C1 segment of cervical spinal cord (tissue), 14 donors: ENCODE measurements around the gene SASH1.
"Not testable (repeated sequence)": the region's sequence is repeated elsewhere in the genome, so short reads cannot be mapped to it uniquely, and the experiment has no call there.

ENCODE experiments used
- DNase-seq, 14 donors: peaks; one replicate each; lab custom pipeline; 2025; lab: John Stamatoyannopoulos, UW

SASH1 gene

GRCh38 chr6:148365041-148365440 lies 22.4 kb downstream of the SASH1 start:
- no peak for DNase-seq

- DNase-seq = peak in 1 of 14 donors; percentile 33
These were observed 24.9 kb downstream of the SASH1 start for GRCh38 chr6:148367411-148368024.

GRCh38 chr6:148370176-148370575 lies 27.5 kb downstream of the SASH1 start:
- DNase-seq = no peak

- no peak for DNase-seq
These were observed 31.6 kb downstream of the SASH1 start for GRCh38 chr6:148374040-148374774.

- DNase-seq = no peak
These were observed 32.8 kb downstream of the SASH1 start for GRCh38 chr6:148375401-148375800.

- DNase-seq = no peak
These were observed 36.8 kb downstream of the SASH1 start for GRCh38 chr6:148379481-148379880.

- no peak for DNase-seq
These were observed 37.5 kb downstream of the SASH1 start for GRCh38 chr6:148379966-148380713.

GRCh38 chr6:148382051-148382450 lies 39.4 kb downstream of the SASH1 start:
- DNase-seq = not testable (repeated sequence)

- no peak for DNase-seq
These were observed 40.2 kb downstream of the SASH1 start for GRCh38 chr6:148382861-148383260.

GRCh38 chr6:148383658-148384368 lies 41.2 kb downstream of the SASH1 start:
- no peak for DNase-seq

- no peak for DNase-seq
These were observed 42.7 kb downstream of the SASH1 start for GRCh38 chr6:148385379-148385778.

GRCh38 chr6:148388521-148388920 lies 45.9 kb downstream of the SASH1 start:
- DNase-seq = no peak

GRCh38 chr6:148389086-148389485 lies 46.4 kb downstream of the SASH1 start:
- no peak for DNase-seq

- no peak for DNase-seq
These were observed 47.3 kb downstream of the SASH1 start for GRCh38 chr6:148389917-148390316.

GRCh38 chr6:148392127-148392526 lies 49.5 kb downstream of the SASH1 start:
- DNase-seq = not testable (repeated sequence)

- no peak for DNase-seq
These were observed 50.0 kb downstream of the SASH1 start for GRCh38 chr6:148392671-148393070.

GRCh38 chr6:148395583-148396101 lies 53.0 kb downstream of the SASH1 start:
- DNase-seq = peak in 1 of 14 donors; percentile 26

GRCh38 chr6:148396411-148396810 lies 53.8 kb downstream of the SASH1 start:
- DNase-seq = no peak

- no peak for DNase-seq
These were observed 54.3 kb downstream of the SASH1 start for GRCh38 chr6:148396926-148397325.

- peak in 3 of 14 donors; percentile 42 to 57 (median 57) for DNase-seq
These were observed 55.6 kb downstream of the SASH1 start for GRCh38 chr6:148398244-148398643.

- peak in 1 of 14 donors; percentile 57 for DNase-seq
These were observed 56.0 kb downstream of the SASH1 start for GRCh38 chr6:148398678-148399077.

- no peak for DNase-seq
These were observed 58.9 kb downstream of the SASH1 start for GRCh38 chr6:148401571-148401970.
